ENCODE data around the gene GID8.

GRCh38 chr20:62961799-62962198, 23.9 kb downstream of the GID8 start:
- TF ChIP-seq EZH2 (IDR thresholded peaks at IDR 0.05; ENCODE audit: borderline replicate concordance, low read depth, low read length, poor library complexity, severe bottlenecking) (no peak), CTCF (conservative IDR thresholded peaks at IDR 0.05; ENCODE audit: low read depth, low read length) (no peak)

Data from A673 (cell line).